Panc1 (cell line): ENCODE results near the gene USH1G.

Source experiments
- POLR2AphosphoS5 ChIP-seq: IDR thresholded peaks from 2 replicates; pipeline ENCODE4 v1.6.1; 2012; ENCODE audit warnings: mild to moderate bottlenecking, low read depth, low read length, moderate library complexity
- SIN3A ChIP-seq: IDR thresholded peaks from 2 replicates; pipeline ENCODE4 v1.6.1; 2012; ENCODE audit warnings: low read depth, mild to moderate bottlenecking, low read length, moderate library complexity, borderline replicate concordance; ENCODE audit not compliant: insufficient read depth
- TCF7L2 ChIP-seq: IDR thresholded peaks from 2 replicates; pipeline ENCODE4 v1.6.1; 2011; ENCODE audit warnings: mild to moderate bottlenecking, low read depth, low read length, inconsistent platforms
- TF ChIP-seq, protein P1 (sequence below): fragments of 450-650 bp; IDR thresholded peaks from 2 replicates; pipeline ENCODE4 v1.5.1; 2017; ENCODE audit warnings: mild to moderate bottlenecking
- TF ChIP-seq, protein P2 (sequence below), 2 experiments: IDR thresholded peaks; 2 replicates each; pipeline ENCODE4 v1.6.1; 2011 to 2012; ENCODE audit warnings: low read depth in 2 of 2, control low read depth in 1 of 2, low read length in 1 of 2, mild to moderate bottlenecking in 1 of 2, moderate library complexity in 1 of 2; ENCODE audit not compliant: insufficient read depth in 1 of 2

DNA sequence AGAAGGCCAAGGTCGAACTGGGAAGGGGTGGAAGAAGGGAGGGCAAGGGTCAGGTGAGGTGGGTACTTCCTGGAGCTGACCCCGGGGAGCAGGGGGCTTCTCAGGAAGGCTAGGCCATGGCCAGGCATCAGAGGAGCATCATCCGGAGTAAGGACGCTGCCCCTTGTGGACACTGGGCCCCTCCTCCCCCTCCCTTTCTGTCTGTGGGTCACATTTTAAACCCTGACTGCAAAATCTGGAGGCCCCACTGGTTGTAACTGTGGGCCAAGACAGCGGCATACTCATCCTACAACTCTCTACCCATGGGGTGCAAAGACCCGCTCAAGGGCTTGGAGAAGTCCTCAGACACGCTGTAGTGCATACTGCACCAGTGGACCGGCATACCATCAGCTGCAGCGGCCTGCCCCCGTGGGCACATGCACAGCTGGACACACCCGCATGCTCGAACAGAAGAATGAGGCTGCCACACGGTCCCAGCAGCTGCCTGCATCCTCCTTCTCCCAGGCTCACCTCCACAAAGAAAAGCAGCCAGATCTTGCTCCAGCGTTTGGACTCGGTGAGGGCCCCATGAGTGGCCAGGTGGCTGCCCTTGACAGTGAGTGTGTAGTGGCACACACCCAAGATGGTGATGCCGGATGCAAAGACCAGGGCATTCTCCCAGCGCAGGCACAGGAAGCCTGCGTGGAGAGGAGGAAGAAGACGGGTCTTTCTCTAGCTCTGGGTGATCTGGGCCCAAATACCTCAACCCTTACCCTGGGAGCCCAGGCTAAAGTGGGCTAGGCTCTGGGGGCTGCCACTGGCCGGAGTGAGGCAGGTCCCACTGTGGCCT, 30.8 kb downstream of the USH1G start:
- TF ChIP-seq, protein P1, sequence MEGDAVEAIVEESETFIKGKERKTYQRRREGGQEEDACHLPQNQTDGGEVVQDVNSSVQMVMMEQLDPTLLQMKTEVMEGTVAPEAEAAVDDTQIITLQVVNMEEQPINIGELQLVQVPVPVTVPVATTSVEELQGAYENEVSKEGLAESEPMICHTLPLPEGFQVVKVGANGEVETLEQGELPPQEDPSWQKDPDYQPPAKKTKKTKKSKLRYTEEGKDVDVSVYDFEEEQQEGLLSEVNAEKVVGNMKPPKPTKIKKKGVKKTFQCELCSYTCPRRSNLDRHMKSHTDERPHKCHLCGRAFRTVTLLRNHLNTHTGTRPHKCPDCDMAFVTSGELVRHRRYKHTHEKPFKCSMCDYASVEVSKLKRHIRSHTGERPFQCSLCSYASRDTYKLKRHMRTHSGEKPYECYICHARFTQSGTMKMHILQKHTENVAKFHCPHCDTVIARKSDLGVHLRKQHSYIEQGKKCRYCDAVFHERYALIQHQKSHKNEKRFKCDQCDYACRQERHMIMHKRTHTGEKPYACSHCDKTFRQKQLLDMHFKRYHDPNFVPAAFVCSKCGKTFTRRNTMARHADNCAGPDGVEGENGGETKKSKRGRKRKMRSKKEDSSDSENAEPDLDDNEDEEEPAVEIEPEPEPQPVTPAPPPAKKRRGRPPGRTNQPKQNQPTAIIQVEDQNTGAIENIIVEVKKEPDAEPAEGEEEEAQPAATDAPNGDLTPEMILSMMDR, result no peak
- TF ChIP-seq POLR2AphosphoS5 (no peak), TCF7L2 (no peak), SIN3A (no peak)
- TF ChIP-seq, protein P2, sequence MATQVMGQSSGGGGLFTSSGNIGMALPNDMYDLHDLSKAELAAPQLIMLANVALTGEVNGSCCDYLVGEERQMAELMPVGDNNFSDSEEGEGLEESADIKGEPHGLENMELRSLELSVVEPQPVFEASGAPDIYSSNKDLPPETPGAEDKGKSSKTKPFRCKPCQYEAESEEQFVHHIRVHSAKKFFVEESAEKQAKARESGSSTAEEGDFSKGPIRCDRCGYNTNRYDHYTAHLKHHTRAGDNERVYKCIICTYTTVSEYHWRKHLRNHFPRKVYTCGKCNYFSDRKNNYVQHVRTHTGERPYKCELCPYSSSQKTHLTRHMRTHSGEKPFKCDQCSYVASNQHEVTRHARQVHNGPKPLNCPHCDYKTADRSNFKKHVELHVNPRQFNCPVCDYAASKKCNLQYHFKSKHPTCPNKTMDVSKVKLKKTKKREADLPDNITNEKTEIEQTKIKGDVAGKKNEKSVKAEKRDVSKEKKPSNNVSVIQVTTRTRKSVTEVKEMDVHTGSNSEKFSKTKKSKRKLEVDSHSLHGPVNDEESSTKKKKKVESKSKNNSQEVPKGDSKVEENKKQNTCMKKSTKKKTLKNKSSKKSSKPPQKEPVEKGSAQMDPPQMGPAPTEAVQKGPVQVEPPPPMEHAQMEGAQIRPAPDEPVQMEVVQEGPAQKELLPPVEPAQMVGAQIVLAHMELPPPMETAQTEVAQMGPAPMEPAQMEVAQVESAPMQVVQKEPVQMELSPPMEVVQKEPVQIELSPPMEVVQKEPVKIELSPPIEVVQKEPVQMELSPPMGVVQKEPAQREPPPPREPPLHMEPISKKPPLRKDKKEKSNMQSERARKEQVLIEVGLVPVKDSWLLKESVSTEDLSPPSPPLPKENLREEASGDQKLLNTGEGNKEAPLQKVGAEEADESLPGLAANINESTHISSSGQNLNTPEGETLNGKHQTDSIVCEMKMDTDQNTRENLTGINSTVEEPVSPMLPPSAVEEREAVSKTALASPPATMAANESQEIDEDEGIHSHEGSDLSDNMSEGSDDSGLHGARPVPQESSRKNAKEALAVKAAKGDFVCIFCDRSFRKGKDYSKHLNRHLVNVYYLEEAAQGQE (IDR thresholded peaks at IDR 0.05; ENCODE audit: insufficient read depth in 1 of 2, low read depth in 2 of 2, low read length in 1 of 2), result no peak
